Panc1 (cell line): Measurements from ENCODE around the gene EVI2B.

Experiments used
- POLR2AphosphoS5 ChIP-seq: IDR thresholded peaks from 2 replicates; pipeline ENCODE4 v1.6.1; 2012; ENCODE audit warnings: mild to moderate bottlenecking, low read depth, low read length, moderate library complexity
- SIN3A ChIP-seq: IDR thresholded peaks from 2 replicates; pipeline ENCODE4 v1.6.1; 2012; ENCODE audit warnings: low read depth, mild to moderate bottlenecking, low read length, moderate library complexity, borderline replicate concordance; ENCODE audit not compliant: insufficient read depth
- TCF7L2 ChIP-seq: IDR thresholded peaks from 2 replicates; pipeline ENCODE4 v1.6.1; 2011; ENCODE audit warnings: mild to moderate bottlenecking, low read depth, low read length, inconsistent platforms
- TF ChIP-seq, protein P1 (sequence below), 2 experiments: IDR thresholded peaks; 2 replicates each; pipeline ENCODE4 v1.6.1; 2011 to 2012; ENCODE audit warnings: low read depth in 2 of 2, control low read depth in 1 of 2, low read length in 1 of 2, mild to moderate bottlenecking in 1 of 2, moderate library complexity in 1 of 2; ENCODE audit not compliant: insufficient read depth in 1 of 2
- TF ChIP-seq, protein P2 (sequence below): fragments of 450-650 bp; IDR thresholded peaks from 2 replicates; pipeline ENCODE4 v1.5.1; 2017; ENCODE audit warnings: mild to moderate bottlenecking

DNA sequence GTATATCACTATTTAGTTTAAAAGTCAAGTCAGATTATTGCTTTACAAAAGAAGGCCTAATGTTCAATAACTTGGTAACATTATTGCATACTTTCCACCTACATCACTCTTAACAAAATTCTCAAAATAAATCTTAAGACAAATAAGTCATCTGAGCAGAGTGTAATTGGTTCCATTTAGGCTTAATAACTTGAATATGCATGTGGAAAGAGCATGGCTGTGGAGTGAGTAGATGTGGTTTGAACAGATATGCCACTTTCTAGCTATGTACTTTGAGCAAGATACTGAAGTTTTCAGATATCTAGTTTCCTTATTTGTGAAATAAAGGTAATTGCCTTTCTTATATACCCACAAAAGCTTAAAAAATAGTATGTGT, 14.3 kb upstream of the EVI2B start:
- TF ChIP-seq, protein P1, sequence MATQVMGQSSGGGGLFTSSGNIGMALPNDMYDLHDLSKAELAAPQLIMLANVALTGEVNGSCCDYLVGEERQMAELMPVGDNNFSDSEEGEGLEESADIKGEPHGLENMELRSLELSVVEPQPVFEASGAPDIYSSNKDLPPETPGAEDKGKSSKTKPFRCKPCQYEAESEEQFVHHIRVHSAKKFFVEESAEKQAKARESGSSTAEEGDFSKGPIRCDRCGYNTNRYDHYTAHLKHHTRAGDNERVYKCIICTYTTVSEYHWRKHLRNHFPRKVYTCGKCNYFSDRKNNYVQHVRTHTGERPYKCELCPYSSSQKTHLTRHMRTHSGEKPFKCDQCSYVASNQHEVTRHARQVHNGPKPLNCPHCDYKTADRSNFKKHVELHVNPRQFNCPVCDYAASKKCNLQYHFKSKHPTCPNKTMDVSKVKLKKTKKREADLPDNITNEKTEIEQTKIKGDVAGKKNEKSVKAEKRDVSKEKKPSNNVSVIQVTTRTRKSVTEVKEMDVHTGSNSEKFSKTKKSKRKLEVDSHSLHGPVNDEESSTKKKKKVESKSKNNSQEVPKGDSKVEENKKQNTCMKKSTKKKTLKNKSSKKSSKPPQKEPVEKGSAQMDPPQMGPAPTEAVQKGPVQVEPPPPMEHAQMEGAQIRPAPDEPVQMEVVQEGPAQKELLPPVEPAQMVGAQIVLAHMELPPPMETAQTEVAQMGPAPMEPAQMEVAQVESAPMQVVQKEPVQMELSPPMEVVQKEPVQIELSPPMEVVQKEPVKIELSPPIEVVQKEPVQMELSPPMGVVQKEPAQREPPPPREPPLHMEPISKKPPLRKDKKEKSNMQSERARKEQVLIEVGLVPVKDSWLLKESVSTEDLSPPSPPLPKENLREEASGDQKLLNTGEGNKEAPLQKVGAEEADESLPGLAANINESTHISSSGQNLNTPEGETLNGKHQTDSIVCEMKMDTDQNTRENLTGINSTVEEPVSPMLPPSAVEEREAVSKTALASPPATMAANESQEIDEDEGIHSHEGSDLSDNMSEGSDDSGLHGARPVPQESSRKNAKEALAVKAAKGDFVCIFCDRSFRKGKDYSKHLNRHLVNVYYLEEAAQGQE (IDR thresholded peaks at IDR 0.05; ENCODE audit: insufficient read depth in 1 of 2, low read depth in 2 of 2, low read length in 1 of 2), result no peak
- TF ChIP-seq, protein P2, sequence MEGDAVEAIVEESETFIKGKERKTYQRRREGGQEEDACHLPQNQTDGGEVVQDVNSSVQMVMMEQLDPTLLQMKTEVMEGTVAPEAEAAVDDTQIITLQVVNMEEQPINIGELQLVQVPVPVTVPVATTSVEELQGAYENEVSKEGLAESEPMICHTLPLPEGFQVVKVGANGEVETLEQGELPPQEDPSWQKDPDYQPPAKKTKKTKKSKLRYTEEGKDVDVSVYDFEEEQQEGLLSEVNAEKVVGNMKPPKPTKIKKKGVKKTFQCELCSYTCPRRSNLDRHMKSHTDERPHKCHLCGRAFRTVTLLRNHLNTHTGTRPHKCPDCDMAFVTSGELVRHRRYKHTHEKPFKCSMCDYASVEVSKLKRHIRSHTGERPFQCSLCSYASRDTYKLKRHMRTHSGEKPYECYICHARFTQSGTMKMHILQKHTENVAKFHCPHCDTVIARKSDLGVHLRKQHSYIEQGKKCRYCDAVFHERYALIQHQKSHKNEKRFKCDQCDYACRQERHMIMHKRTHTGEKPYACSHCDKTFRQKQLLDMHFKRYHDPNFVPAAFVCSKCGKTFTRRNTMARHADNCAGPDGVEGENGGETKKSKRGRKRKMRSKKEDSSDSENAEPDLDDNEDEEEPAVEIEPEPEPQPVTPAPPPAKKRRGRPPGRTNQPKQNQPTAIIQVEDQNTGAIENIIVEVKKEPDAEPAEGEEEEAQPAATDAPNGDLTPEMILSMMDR, result no peak
- no peak for TF ChIP-seq POLR2AphosphoS5
- TF ChIP-seq TCF7L2, result no peak
- no peak for TF ChIP-seq SIN3A
